Measurements from ENCODE around the gene FZD7. TPM values are rescaled to one million over a fixed set of nuclear protein-coding genes. Genes with fewer than 3 reads are reported as not detected.

FZD7 gene
- total and polyA plus RNA-seq, 7 donors: 0.23 to 51.2 (median 37.9) TPM

GRCh38 chr2:202039278-202040078 lies 5.8 kb downstream of the FZD7 start:
- peak overlapping the region; percentile 96 to 99 (median 98) for H3K27ac ChIP-seq
- peak overlapping the region; percentile 69 to 84 (median 74) for H3K4me3 ChIP-seq
- intact Hi-C loops (cut with DNase I): loop anchor here (5.0 to 10.0 kb wide), 4 partner anchors 53 to 595 kb away; partner anchors contain the start of genes FAM117B and TMEM237
- no peak for TF ChIP-seq POLR2AphosphoS5 (IDR thresholded peaks at IDR 0.05)
- TF ChIP-seq EP300 (IDR thresholded peaks at IDR 0.05): no peak
- no peak for TF ChIP-seq POLR2A (IDR thresholded peaks at IDR 0.05)
- TF ChIP-seq CTCF (IDR thresholded peaks at IDR 0.05): no peak
- H3K9me3 ChIP-seq: no peaks in the 10 kb centered on the region
- no peaks in the 10 kb centered on the region for H3K36me3 ChIP-seq
- DNase-seq: no peak
- peaks cover 0 to 5% (median 0%) of the 10 kb centered on the region in 3 donors for H3K27me3 ChIP-seq
- WGBS, 2 donors: 61 to 76% methylated on average over 13 of the region's 13 CpGs
- peaks cover 0 to 41% (median 24%) of the 10 kb centered on the region in 4 donors for H3K4me1 ChIP-seq

- H3K27me3 ChIP-seq: peaks cover 0 to 3% (median 0%) of the 10 kb centered on the region in 3 donors
- no peaks in the 10 kb centered on the region for H3K9me3 ChIP-seq
- TF ChIP-seq POLR2AphosphoS5 (IDR thresholded peaks at IDR 0.05) (no peak), POLR2A (IDR thresholded peaks at IDR 0.05) (no peak), EP300 (IDR thresholded peaks at IDR 0.05) (no peak), CTCF (IDR thresholded peaks at IDR 0.05) (no peak)
- no peaks in the 10 kb centered on the region for H3K36me3 ChIP-seq
- peak overlapping the region in 1 of 4 donors; percentile 78 for H3K4me3 ChIP-seq
- intact Hi-C loops (cut with DNase I): loop anchor here (5.0 kb wide), 1 partner anchor 52 kb away; no protein-coding TSS in a partner anchor
- H3K27ac ChIP-seq: peak overlapping the region; percentile 96 to 99 (median 98)
- peaks cover 0 to 35% (median 20%) of the 10 kb centered on the region in 4 donors for H3K4me1 ChIP-seq
- DNase-seq: no peak
- 76 to 86% methylated on average over 4 of the region's 4 CpGs for WGBS, 2 donors
Observed at GRCh38 chr2:202040079-202040844, 6.6 kb downstream of the FZD7 start.

GRCh38 chr2:202042444-202042843 lies 8.8 kb downstream of the FZD7 start:
- intact Hi-C loops (cut with DNase I): loop anchor here (5.0 kb wide), 1 partner anchor 50 kb away; no protein-coding TSS in a partner anchor

GRCh38 chr2:202043475-202043874 lies 9.8 kb downstream of the FZD7 start:
- TF ChIP-seq POLR2AphosphoS5 (IDR thresholded peaks at IDR 0.05) (no peak), EP300 (IDR thresholded peaks at IDR 0.05) (no peak), POLR2A (IDR thresholded peaks at IDR 0.05) (no peak), CTCF (IDR thresholded peaks at IDR 0.05) (no peak)
- WGBS, 2 donors: 76 to 88% methylated on average over 6 of the region's 6 CpGs

More at GRCh38 chr2:202042444-202042843, 8.8 kb downstream of the FZD7 start:
- Histone ChIP-seq H3K27me3 (no peaks in the 10 kb centered on the region), H3K36me3 (no peaks in the 10 kb centered on the region), H3K27ac (no peak overlapping the region), H3K4me1 (peaks cover 0 to 29% (median 13%) of the 10 kb centered on the region in 4 donors), H3K9me3 (no peaks in the 10 kb centered on the region), H3K4me3 (no peak overlapping the region)
- TF ChIP-seq POLR2AphosphoS5 (IDR thresholded peaks at IDR 0.05) (no peak), EP300 (IDR thresholded peaks at IDR 0.05) (no peak), POLR2A (IDR thresholded peaks at IDR 0.05) (no peak), CTCF (IDR thresholded peaks at IDR 0.05) (no peak)
- WGBS, 2 donors: 90 to 94% methylated on average over 5 of the region's 5 CpGs
- no peak for DNase-seq

More at GRCh38 chr2:202043475-202043874, 9.8 kb downstream of the FZD7 start:
- H3K9me3 ChIP-seq: no peaks in the 10 kb centered on the region
- no peak for DNase-seq
- intact Hi-C loops (cut with DNase I): loop anchor here (5.0 kb wide), 1 partner anchor 49 kb away; no protein-coding TSS in a partner anchor
- no peaks in the 10 kb centered on the region for H3K36me3 ChIP-seq
- no peaks in the 10 kb centered on the region for H3K27me3 ChIP-seq
- peaks cover 0 to 26% (median 11%) of the 10 kb centered on the region in 4 donors for H3K4me1 ChIP-seq
- no peak overlapping the region for H3K27ac ChIP-seq
- H3K4me3 ChIP-seq: no peak overlapping the region
